IPS-20b (cell line): ENCODE measurements around the gene SLC4A3.

Experiments
- H3K27ac ChIP-seq: one replicate; pipeline ENCODE4 v1.5.1; 2013; ENCODE audit warnings: low read length
- H3K27me3 ChIP-seq: 2 replicates; pipeline ENCODE4 v1.6.1; 2013; ENCODE audit warnings: mild to moderate bottlenecking, low read length, inconsistent platforms; ENCODE audit not compliant: insufficient read depth
- H3K36me3 ChIP-seq: 2 replicates; pipeline ENCODE4 v1.6.1; 2013; ENCODE audit warnings: low read depth, mild to moderate bottlenecking, inconsistent platforms, low read length, moderate library complexity; ENCODE audit not compliant: insufficient read depth
- H3K4me1 ChIP-seq: 2 replicates; pipeline ENCODE4 v1.6.1; 2013; ENCODE audit warnings: mild to moderate bottlenecking, control low read depth, inconsistent platforms, low read length, moderate library complexity; ENCODE audit not compliant: insufficient read depth
- H3K4me3 ChIP-seq: 2 replicates; pipeline ENCODE4 v1.5.1; 2013; ENCODE audit warnings: mild to moderate bottlenecking, low read length, inconsistent platforms
- H3K9ac ChIP-seq: 2 replicates; pipeline ENCODE4 v1.6.1; 2013; ENCODE audit warnings: low read depth, mild to moderate bottlenecking, inconsistent platforms, low read length, moderate library complexity
- H3K9me3 ChIP-seq: 2 replicates; pipeline ENCODE4 v1.6.1; 2013; ENCODE audit warnings: mild to moderate bottlenecking, low read depth, low read length, inconsistent platforms; ENCODE audit not compliant: insufficient read depth

Gene SLC4A3

GRCh38 chr2:219689676-219690628 is 62.5 kb downstream of the SLC4A3 start:
- H3K4me3 ChIP-seq, result no peak overlapping the region
- no peak overlapping the region for H3K27ac ChIP-seq
- peaks cover 25% of the 10 kb centered on the region for H3K4me1 ChIP-seq
- H3K36me3 ChIP-seq, result no peaks in the 10 kb centered on the region
- no peaks in the 10 kb centered on the region for H3K27me3 ChIP-seq
- no peaks in the 10 kb centered on the region for H3K9me3 ChIP-seq
- H3K9ac ChIP-seq, result no peak overlapping the region; the same call in 1 of the 2 replicates

DNA sequence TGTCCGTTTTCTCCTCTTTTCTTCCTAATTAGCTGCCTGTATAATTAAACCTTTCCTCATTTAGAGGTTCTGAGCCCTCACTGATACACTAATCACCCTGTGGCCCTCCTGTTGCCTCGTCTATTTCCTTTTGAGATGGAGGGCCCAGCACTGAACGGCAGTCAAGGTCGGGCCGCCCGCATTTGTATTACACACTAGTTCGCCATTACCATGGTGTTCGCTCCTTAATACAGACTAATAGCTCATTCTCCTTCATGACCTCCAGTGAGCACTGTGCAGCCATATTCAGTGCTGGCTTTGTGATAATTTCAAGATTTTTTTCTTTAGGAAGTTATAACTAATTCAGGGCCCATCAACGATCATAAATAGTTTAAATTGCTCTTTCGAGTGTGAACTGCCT is 64.1 kb downstream of the SLC4A3 start:
- H3K4me1 ChIP-seq, result peaks cover 14% of the 10 kb centered on the region
- no peaks in the 10 kb centered on the region for H3K9me3 ChIP-seq
- no peak overlapping the region for H3K27ac ChIP-seq
- H3K9ac ChIP-seq, result no peak overlapping the region
- no peaks in the 10 kb centered on the region for H3K27me3 ChIP-seq
- H3K4me3 ChIP-seq, result no peak overlapping the region
- no peaks in the 10 kb centered on the region for H3K36me3 ChIP-seq
